HepG2 (cell line): Measurements from ENCODE around the gene SLC17A9. TPM values are rescaled to one million over a fixed set of nuclear protein-coding genes. Genes with fewer than 3 reads are reported as not detected.

Experiments used
- ATAC-seq: fragments of 200-7000 bp; cut with Tn5 transposase; 3 replicates; pipeline ENCODE4 v1.9.1; 2020; ENCODE audit warnings: mild to moderate bottlenecking, moderate library complexity
- BruUV-seq: library from RNA; stranded (reverse); fragments of 400-500 nt; replicated peaks from 2 replicates; lab custom pipeline; 2021; lab: Mats Ljungman, UMichigan
- CTCF ChIA-PET: fragments of 300-600 bp; formaldehyde crosslinking; extraction: SDS; loops from one replicate; lab custom pipeline; 2021; ENCODE audit warnings: low total read pairs, inconsistent platforms, low intra/inter-chr PET ratio; lab: Yijun Ruan, JAX
- POLR2A ChIA-PET: fragments of 350-600 bp; sonication (Branson Sonifier 250); formaldehyde crosslinking; loops from one replicate; lab custom pipeline; 2020; ENCODE audit warnings: antibody characterized with exemption, inconsistent platforms; lab: Yijun Ruan, JAX
- DNase-seq: peaks from one replicate; pipeline ENCODE4 v3.0.0-alpha.2; 2015; ENCODE audit warnings: low spot score
- FAIRE-seq: peaks from 3 replicates; lab custom pipeline; 2011; peaks lifted over from hg19 to GRCh38; lab: Jason Lieb, UNC
- H2AFZ ChIP-seq: one replicate; pipeline ENCODE4 v1.6.1; 2011; ENCODE audit warnings: low read length, inconsistent platforms
- H3K27ac ChIP-seq: fragments of 300-600 bp; 3 replicates; pipeline ENCODE4 v1.8.0; 2011; ENCODE audit warnings: mixed run types, mild to moderate bottlenecking, mixed read lengths, low read length, inconsistent platforms; ENCODE audit not compliant: insufficient read depth; ENCODE audit errors: extremely low read length
- H3K27me3 ChIP-seq, 2 experiments: fragments of 200-600 bp in 1 of 2; 2 replicates in 1 of 2; 3 replicates in 1 of 2; pipeline versions ENCODE4 v1.6.0 to v1.8.0; 2011; ENCODE audit warnings: low read length in 2 of 2, mild to moderate bottlenecking in 2 of 2, moderate library complexity in 2 of 2, inconsistent platforms in 1 of 2; ENCODE audit not compliant: insufficient read depth in 2 of 2, control insufficient read depth in 1 of 2
- H3K36me3 ChIP-seq, 2 experiments: fragments of 200-600 bp in 1 of 2; replicated peaks in 1 of 2; 2 replicates in 1 of 2; 3 replicates in 1 of 2; pipeline versions ENCODE4 v1.5.1 to v1.8.0; 2011; ENCODE audit warnings: low read length in 2 of 2, inconsistent platforms in 1 of 2; ENCODE audit not compliant: insufficient read depth in 2 of 2, control insufficient read depth in 1 of 2
- H3K4me1 ChIP-seq: 2 replicates; pipeline ENCODE4 v1.5.1; 2012; ENCODE audit warnings: low read length, inconsistent platforms; ENCODE audit not compliant: insufficient read depth
- H3K4me2 ChIP-seq: 2 replicates; pipeline ENCODE4 v1.6.0; 2011; ENCODE audit warnings: low read depth, low read length, inconsistent platforms
- H3K4me3 ChIP-seq, 3 experiments: fragments of 200-600 bp in 1 of 3; sonication (generic), shearing (Covaris generic) in 1 of 3; replicated peaks in 1 of 3; 2 replicates each; pipeline ENCODE4 v1.5.1; 2011 to 2016; ENCODE audit warnings: low read length in 3 of 3, inconsistent platforms in 2 of 3, low read depth in 2 of 3, mild to moderate bottlenecking in 2 of 3, control low read depth in 1 of 3, mixed read lengths in 1 of 3; ENCODE audit not compliant: insufficient read depth in 1 of 3
- H3K79me2 ChIP-seq: one replicate; pipeline ENCODE4 v1.6.1; 2011; ENCODE audit warnings: low read length, inconsistent platforms; ENCODE audit not compliant: insufficient read depth
- H3K9ac ChIP-seq: 2 replicates; pipeline ENCODE4 v1.6.0; 2011; ENCODE audit warnings: mild to moderate bottlenecking, low read depth, low read length, inconsistent platforms; ENCODE audit not compliant: insufficient read depth
- H3K9me3 ChIP-seq: 2 replicates; pipeline ENCODE4 v1.5.1; 2012; ENCODE audit warnings: mild to moderate bottlenecking, low read length
- H4K20me1 ChIP-seq: 2 replicates; pipeline ENCODE4 v1.6.0; 2011; ENCODE audit warnings: inconsistent platforms, mild to moderate bottlenecking, low read length, moderate library complexity; ENCODE audit not compliant: insufficient read depth
- AKAP8 ChIP-seq: sonication (generic); formaldehyde crosslinking; IDR thresholded peaks from 2 replicates; pipeline ENCODE4 v1.5.1; 2020; ENCODE audit warnings: mild to moderate bottlenecking, missing genetic modification reagents
- NRL ChIP-seq: sonication (generic); formaldehyde crosslinking; IDR thresholded peaks from 2 replicates; pipeline ENCODE4 v1.5.0; 2020; ENCODE audit warnings: missing genetic modification reagents, mild to moderate bottlenecking, moderate library complexity, borderline replicate concordance
- U2AF2 ChIP-seq: fragments of 200-400 bp; formaldehyde crosslinking; IDR thresholded peaks from 2 replicates; pipeline ENCODE4 v1.6.1; 2017; ENCODE audit warnings: low read depth, mild to moderate bottlenecking, low read length
- ZNF253 ChIP-seq: sonication (generic); formaldehyde crosslinking; IDR thresholded peaks from 2 replicates; pipeline ENCODE4 v1.8.0; 2022; ENCODE audit warnings: mild to moderate bottlenecking, missing genetic modification reagents, borderline replicate concordance
- ZNF737 ChIP-seq: sonication (generic); formaldehyde crosslinking; IDR thresholded peaks from 2 replicates; pipeline ENCODE4 v1.5.0; 2020; ENCODE audit warnings: missing genetic modification reagents, mild to moderate bottlenecking, borderline replicate concordance
- WGBS: methylation state at CpG from one replicate; pipeline ENCODE4 v1.1.6; 2017; ENCODE audit warnings: low lambda C conversion rate; 5-methylcytosine and 5-hydroxymethylcytosine counted together
- in situ Hi-C: cut with HindIII; loops from 2 replicates; pipeline ENCODE4 v1.10.0; 2017; ENCODE audit warnings: low pct_unique_long_range_greater_than_20kb; ENCODE audit not compliant: extremely low pct_ligation_motif_present
- intact Hi-C: fragments of 100-400 bp; cut with micrococcal nuclease; formaldehyde crosslinking; loops from one replicate; pipeline ENCODE4 v1.10.0; 2022; ENCODE audit not compliant: unreplicated experiment
- polyA plus RNA-seq, 8 experiments: library from polyadenylated mRNA; depleted of rRNA in 3 of 8; stranded (reverse) in 7 of 8; unstranded in 1 of 8; fragments of >200 nt; fragmentation: Illumina TruSeq in 4 of 8; extraction: Trizol in 4 of 8; gene quantifications; 2 replicates each; pipeline versions ENCODE4 v1.2.1 to v1.2.3, GENCODE V29; 2011 to 2016; ENCODE audit warnings: low read depth in 4 of 8, missing spikeins in 1 of 8, mixed read lengths in 1 of 8; ENCODE audit not compliant: insufficient read depth in 1 of 8
- total RNA-seq, 5 experiments: library from RNA; depleted of rRNA; stranded (reverse); fragments of >200 nt; fragmentation: Illumina TruSeq; extraction: Trizol; gene quantifications; 2 replicates each; pipeline ENCODE4 v1.2.3, GENCODE V29; 2016; ENCODE audit warnings: low read depth in 1 of 5
- TF ChIP-seq, protein P1 (sequence below): sonication (generic); formaldehyde crosslinking; IDR thresholded peaks from 2 replicates; pipeline ENCODE4 v1.8.1; 2023; ENCODE audit warnings: missing genetic modification reagents, mild to moderate bottlenecking, borderline replicate concordance
- TF ChIP-seq, protein P2 (sequence below): sonication (generic); formaldehyde crosslinking; IDR thresholded peaks from 2 replicates; pipeline ENCODE4 v1.5.1; 2020; ENCODE audit warnings: mild to moderate bottlenecking, missing genetic modification reagents, moderate library complexity

Gene SLC17A9
- total and polyA plus RNA-seq, 2 of the 13 experiments (the other 11 are each of a cell fraction or from before 2014, with no cell fraction given): 110 to 191 TPM

DNA sequence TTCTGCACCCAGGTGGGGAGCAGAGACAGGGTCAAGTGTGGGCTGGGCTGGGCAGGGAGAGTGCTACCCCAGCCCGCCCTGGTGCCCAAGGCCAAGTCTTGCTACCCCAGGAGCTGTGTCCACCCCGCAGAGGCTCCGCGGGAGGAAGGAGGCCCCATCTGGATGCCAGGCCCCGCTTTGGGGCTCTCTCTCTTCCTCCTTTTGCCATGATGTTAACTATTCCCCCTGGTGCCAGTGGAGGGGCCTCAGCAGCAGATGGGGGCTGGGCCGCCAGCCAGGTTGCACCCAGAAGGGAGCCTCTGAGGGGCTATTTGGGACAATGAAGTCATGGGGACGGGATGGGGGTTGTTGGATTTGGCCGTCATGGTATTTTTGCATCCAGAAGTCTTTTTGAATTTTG is 9.3 kb downstream of the SLC17A9 start (continued):
- TF ChIP-seq, protein P1, sequence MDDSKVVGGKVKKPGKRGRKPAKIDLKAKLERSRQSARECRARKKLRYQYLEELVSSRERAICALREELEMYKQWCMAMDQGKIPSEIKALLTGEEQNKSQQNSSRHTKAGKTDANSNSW: no peak
- TF ChIP-seq U2AF2: no peak

DNA sequence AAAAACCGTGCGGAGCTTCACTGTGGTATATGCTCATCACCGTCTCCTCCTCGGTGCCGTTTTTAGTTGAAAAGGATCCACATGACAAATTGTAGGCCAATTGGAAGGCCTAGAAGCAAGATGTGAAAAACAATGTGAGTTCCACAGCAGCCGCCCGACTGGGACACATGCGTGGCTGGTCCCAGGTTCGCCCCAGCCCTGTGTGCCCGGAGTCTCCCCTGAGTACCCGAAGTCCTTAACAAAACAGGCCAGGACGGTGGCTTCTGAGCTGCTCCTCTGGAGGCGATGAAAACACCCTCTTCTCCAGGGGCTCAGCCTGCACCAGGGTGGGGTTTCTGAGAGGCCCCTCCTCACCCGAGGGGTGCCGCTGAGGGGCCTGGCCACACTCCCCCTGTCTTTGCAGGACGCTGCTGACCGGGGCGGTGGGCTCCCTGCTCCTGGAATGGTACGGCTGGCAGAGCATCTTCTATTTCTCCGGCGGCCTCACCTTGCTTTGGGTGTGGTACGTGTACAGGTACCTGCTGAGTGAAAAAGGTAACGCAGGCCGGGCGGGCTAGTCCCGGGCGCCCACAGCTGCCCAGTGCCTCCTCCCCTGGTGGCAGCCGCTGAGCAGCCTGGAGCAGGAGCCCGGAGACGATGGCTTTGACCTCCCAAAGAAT is 9.8 kb downstream of the SLC17A9 start:
- Histone ChIP-seq H3K27ac (no peak overlapping the region), H3K4me2 (no peak overlapping the region), H3K36me3 (peaks cover 74 to 90% of the 10 kb centered on the region in 2 experiments), H3K9me3 (no peaks in the 10 kb centered on the region), H3K27me3 (no peaks in the 10 kb centered on the region), H3K79me2 (peaks cover 5% of the 10 kb centered on the region), H3K9ac (no peak overlapping the region), H3K4me1 (peaks cover 7% of the 10 kb centered on the region; the same call in 1 of the 2 replicates), H4K20me1 (peaks cover 72% of the 10 kb centered on the region; the same call in 1 of the 2 replicates), H2AFZ (no peak overlapping the region), H3K4me3 (no peak overlapping the region)
- 97% methylated on average over 24 of the region's 30 CpGs for WGBS
- no peak for FAIRE-seq
- ChIA-PET POLR2A (interaction anchor here (1.3 kb wide), 1 partner anchor 8 kb away, joined by 3 read pairs; no protein-coding TSS in a partner anchor), CTCF (no interaction called here)
- in situ Hi-C loops: no loop called here
- intact Hi-C loops: no loop called here
- BruUV-seq: no TSS peak
- no peak for DNase-seq
- TF ChIP-seq NRL: peak; percentile 49; the same call in 1 of the 2 replicates
- 0 out of 2 replicates have a peak, but pooled peaks have one; percentile 60 for TF ChIP-seq ZNF737
- TF ChIP-seq, protein P2, sequence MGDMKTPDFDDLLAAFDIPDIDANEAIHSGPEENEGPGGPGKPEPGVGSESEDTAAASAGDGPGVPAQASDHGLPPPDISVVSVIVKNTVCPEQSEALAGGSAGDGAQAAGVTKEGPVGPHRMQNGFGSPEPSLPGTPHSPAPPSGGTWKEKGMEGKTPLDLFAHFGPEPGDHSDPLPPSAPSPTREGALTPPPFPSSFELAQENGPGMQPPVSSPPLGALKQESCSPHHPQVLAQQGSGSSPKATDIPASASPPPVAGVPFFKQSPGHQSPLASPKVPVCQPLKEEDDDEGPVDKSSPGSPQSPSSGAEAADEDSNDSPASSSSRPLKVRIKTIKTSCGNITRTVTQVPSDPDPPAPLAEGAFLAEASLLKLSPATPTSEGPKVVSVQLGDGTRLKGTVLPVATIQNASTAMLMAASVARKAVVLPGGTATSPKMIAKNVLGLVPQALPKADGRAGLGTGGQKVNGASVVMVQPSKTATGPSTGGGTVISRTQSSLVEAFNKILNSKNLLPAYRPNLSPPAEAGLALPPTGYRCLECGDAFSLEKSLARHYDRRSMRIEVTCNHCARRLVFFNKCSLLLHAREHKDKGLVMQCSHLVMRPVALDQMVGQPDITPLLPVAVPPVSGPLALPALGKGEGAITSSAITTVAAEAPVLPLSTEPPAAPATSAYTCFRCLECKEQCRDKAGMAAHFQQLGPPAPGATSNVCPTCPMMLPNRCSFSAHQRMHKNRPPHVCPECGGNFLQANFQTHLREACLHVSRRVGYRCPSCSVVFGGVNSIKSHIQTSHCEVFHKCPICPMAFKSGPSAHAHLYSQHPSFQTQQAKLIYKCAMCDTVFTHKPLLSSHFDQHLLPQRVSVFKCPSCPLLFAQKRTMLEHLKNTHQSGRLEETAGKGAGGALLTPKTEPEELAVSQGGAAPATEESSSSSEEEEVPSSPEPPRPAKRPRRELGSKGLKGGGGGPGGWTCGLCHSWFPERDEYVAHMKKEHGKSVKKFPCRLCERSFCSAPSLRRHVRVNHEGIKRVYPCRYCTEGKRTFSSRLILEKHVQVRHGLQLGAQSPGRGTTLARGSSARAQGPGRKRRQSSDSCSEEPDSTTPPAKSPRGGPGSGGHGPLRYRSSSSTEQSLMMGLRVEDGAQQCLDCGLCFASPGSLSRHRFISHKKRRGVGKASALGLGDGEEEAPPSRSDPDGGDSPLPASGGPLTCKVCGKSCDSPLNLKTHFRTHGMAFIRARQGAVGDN (CRISPR knock-in tag): peak; percentile 3; the same call in 1 of the 2 replicates
- peak; percentile 43; the same call in 1 of the 2 replicates for TF ChIP-seq AKAP8 (CRISPR knock-in tag)
- TF ChIP-seq ZNF253: no peak
- no peak for ATAC-seq
